GM13976 (cell line): ENCODE measurements around the gene RPL21.
"Not testable (repeated sequence)": the region's sequence is repeated elsewhere in the genome, so short reads cannot be mapped to it uniquely, and the experiment has no call there.

Experiments
- DNase-seq: peaks from one replicate; pipeline ENCODE4 v3.0.0; 2012; ENCODE audit warnings: low spot score
- CTCF ChIP-seq: IDR thresholded peaks from 2 replicates; pipeline ENCODE4 v1.5.1; 2012; ENCODE audit warnings: borderline replicate concordance, mild to moderate bottlenecking; ENCODE audit not compliant: insufficient read depth; ENCODE audit errors: extremely low read depth, missing control alignments, control extremely low read depth
- in situ Hi-C: fragments of 300-500 bp; cut with MboI; formaldehyde crosslinking; loops from one replicate; pipeline ENCODE4 v1.12.0; 2022; ENCODE audit warnings: low sequenced_read_pairs, mixed read lengths, inconsistent platforms; ENCODE audit not compliant: unreplicated experiment

Gene RPL21

GRCh38 chr13:27211771-27212364 is 39.5 kb upstream of the RPL21 start:
- TF ChIP-seq CTCF: no peak
- DNase-seq: no peak
- in situ Hi-C loops: no loop called here

DNA sequence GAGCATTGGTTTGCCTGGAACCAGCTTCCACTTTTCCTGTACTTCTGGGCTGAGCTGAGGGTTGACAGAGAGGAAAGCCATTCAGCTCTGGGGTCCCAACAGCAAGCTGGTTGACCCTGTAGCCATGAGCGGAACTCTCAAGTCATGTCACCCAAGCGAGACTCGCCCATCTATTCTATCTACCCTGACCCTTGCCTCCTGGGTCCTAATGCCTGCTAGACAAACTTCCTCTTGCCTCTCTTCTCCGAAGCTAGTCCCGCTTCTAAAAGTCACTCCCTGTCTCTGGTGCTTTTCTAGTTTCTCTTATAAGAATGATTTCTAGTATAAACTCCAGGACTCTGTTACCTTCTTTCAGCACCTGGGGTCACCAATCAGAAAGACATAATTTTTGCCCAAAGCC is 38.0 kb upstream of the RPL21 start:
- DNase-seq, in situ Hi-C loops: not testable (repeated sequence)

GRCh38 chr13:27217791-27218190 is 33.6 kb upstream of the RPL21 start:
- DNase-seq, in situ Hi-C loops: not testable (repeated sequence)

GRCh38 chr13:27218861-27219260 is 32.5 kb upstream of the RPL21 start:
- DNase-seq, in situ Hi-C loops: not testable (repeated sequence)

GRCh38 chr13:27219611-27220010 is 31.7 kb upstream of the RPL21 start:
- no peak for TF ChIP-seq CTCF
- in situ Hi-C loops: no loop called here

GRCh38 chr13:27222100-27222499 is 29.3 kb upstream of the RPL21 start:
- in situ Hi-C loops, DNase-seq: not testable (repeated sequence)

More at GRCh38 chr13:27219611-27220010, 31.7 kb upstream of the RPL21 start:
- no peak for DNase-seq

GRCh38 chr13:27226991-27227390 is 24.4 kb upstream of the RPL21 start:
- in situ Hi-C loops: no loop called here
- no peak for TF ChIP-seq CTCF
- DNase-seq: no peak

DNA sequence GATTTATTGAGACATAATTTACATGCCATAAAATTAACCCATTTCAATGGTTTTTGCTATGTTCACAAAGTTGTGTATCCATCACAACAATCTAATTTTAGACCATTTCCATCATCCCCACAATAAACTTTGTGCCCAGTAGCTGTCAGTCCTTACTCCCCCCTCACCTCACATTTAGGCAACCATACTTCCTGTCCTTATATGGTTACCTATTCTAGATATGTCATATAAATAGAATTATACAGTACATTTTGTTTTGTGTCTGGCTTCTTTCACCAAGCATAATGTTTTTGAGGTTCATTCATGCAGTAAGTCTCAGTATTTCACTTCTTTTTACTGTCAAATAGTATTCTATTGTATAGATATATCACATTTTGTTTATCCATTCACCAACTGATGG is 23.2 kb upstream of the RPL21 start:
- no peak for TF ChIP-seq CTCF
- in situ Hi-C loops: no loop called here
- no peak for DNase-seq

DNA sequence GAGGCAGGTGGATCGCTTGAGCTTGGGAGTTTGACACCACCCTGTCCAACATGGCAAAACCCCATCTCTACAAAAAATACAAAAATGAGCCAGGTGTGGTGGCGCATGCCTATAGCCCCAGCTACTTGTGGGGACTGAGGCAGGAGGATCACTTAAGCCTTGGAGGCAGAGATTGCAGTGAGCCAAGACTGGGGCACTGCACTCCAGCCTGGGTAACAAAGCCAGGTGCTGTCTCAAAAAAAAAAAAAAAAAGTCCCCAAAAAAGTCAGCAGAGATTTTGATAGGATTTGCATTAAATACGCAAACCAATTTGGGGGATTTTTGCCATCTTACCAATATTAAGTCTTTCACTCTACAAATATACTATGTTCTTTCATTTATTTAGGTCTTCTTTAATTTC is 21.7 kb upstream of the RPL21 start:
- in situ Hi-C loops: no loop called here
- TF ChIP-seq CTCF: no peak

More for the DNA sequence above, 21.7 kb upstream of the RPL21 start:
- no peak for DNase-seq
